ENCODE results near the gene ITGB2. TPM values are rescaled to one million over a fixed set of nuclear protein-coding genes. Genes with fewer than 3 reads are reported as not detected.

Gene ITGB2
- polyA plus RNA-seq, 4 donors, result 9.4 to 15.0 (median 12.1) TPM

DNA sequence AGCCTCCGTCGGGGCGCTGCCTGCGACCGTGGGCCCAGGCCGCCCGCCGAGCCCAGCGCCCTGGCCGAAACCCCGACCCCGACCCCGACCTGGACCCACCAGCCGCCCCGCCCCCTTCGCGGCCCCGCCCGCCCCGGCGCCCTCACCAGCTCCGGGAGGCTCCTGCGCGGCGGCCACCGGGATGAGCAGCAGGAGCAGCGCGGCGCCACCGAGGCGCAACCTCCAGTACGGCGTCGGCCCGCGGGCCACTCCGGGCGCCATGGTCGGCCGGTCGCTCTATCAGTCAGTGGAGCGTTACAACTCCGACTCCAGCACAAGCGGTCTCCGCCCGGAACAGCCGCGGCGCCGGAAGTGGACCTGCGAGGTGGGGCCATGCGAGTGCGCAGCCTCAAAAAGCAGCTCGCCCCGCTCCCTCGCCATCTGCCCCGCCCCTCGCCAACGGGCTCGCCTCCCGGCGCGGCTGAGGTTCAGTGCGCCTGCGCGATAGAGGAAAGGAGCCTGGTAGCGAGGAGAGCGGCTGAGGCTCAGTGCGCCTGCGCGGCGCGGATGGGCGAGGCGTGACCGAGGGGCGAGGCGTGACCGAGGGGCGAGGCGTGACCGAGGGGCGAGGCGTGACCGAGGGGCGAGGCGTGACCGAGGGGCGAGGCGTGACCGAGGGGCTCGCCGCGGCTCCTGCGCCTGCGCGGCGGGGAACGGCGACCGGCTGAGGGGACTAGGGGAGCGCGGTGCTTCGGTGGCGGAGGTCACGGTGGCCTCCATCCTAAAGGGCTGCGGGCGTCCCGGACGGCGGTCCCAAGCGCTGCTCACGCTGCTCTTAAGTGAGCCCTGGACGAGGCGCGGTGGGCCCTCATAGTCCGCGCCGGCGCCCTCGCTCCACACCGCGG lies 47.1 kb downstream of the ITGB2 start, which contains the start of gene PTTG1IP:
TSS of gene PTTG1IP (minus strand) at position 335 of the 884 bp plus-strand sequence. CDS start at position 261, 74 bp downstream.
- peak; percentile 97 to 99 (median 98) for DNase-seq (ENCODE audit: low read depth in 4 of 4, low spot score in 3 of 4)

DNA sequence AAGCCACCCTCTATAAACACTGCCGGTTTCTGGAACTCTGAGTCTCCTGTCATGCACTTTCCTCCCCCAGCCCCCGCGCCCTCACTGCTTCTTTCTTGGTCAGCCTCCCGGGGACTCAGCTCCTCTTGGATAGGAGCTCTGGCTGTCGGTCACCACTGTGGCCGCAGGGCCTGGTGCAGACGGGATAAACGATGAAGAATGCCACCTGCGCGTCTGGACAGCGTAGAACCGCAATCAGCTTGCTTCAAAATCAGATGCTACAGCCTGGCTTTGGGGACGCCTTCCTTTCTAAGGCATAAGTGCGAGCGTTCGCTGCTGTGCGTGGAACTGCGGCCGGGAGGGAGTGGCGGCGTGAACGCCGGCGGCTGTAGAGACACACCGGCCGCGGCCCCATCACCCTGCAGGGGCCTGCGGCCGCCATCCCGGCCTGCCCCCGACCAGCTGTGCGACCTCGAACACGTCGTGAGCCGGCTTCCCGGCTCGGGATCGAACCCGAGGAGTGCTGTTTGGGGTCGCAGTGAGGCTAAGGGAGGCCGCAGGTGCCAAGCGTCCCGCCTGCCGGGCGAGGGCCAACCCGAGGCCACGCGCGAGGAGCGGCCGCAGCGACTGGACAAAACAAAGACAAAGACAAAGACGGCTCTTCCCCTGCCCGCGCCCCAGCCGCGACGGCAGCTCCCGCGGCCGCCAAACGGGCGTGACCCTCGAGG lies 47.9 kb downstream of the ITGB2 start:
- DNase-seq (ENCODE audit: low read depth in 4 of 4, low spot score in 3 of 4), result no peak

DNA sequence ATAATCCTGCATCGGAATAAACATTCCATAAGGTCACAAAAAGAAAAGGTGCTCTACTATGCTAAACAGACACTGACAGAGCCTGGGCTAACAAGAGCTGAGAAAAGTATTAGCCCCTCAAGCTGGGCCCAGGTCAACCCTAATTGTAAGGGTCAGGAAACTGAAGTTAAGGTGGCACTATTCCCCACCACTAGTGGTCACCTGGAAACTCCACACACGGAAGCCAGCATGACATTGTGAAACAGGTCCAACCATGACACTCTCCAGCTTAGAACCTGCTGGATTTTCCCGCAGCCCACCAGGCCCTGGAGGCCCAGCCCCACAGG lies 48.4 kb downstream of the ITGB2 start:
- DNase-seq (ENCODE audit: low read depth in 4 of 4, low spot score in 3 of 4), result no peak

DNA sequence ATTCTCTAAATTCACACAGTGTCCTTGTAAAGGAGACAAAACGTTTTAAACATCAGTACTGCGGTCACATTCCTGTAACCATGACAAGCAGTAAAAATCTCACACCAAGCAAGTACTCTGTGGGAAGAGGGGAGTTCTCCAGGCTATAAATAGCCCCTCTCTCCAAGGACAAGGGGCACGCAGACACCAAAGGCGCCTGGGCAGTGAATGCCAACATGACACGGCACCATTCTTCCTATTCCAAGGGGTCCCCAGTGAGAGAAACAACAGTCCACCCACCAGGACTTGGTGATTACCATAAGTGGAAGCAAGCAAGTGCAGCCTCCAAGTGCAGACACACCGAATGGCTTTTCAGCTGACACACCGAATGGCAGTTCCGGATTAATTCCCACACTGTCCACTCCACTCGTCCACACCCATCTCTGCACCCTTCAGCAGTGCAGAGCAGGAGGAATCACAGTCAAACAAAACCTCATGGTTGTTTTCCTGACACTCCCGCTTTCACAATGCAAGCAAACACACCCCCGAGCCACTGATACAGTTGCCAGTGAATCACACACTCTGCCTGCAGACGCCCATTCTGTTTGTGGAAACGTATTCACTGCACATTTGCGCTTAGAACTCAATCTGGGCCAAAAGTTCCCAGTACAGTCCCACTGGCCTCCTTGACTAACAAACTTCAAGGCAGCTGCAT lies 49.0 kb downstream of the ITGB2 start:
- DNase-seq (ENCODE audit: low read depth in 4 of 4, low spot score in 3 of 4), result no peak

DNA sequence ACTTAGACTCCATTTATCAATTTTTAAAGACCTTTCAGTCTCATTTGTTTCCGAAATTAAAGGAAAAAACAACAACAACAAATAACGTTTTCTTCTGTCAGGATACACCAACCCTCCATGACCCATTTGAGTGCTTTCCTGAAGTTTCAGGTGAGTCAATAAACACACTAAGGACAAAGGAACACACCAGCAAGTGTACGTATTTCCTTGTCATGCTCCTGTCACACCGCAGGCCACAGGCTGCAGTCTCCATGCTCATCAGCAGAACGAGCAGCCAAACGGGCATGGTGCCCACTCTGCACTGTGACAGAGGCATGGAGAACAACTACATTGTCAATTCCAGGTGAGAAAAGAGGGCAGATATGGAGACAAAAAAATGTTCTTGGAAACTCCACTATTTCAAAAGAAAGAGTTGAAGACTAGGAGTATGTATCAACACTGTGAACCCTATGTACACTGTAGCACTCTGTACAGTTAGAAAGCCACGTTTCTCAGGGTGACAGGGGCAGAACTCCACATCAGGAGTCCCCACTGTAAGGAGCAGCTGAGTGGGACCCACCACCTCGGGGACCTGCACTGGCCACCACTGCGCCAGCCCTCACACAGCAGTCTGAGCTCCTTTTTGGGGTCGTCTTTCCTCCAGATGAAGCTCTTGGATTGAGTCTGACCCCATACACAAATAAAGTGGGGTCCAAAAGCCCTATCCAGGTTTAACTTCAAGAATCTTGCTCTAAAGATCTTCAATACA lies 49.8 kb downstream of the ITGB2 start:
- no peak for DNase-seq (ENCODE audit: low read depth in 4 of 4, low spot score in 3 of 4)

DNA sequence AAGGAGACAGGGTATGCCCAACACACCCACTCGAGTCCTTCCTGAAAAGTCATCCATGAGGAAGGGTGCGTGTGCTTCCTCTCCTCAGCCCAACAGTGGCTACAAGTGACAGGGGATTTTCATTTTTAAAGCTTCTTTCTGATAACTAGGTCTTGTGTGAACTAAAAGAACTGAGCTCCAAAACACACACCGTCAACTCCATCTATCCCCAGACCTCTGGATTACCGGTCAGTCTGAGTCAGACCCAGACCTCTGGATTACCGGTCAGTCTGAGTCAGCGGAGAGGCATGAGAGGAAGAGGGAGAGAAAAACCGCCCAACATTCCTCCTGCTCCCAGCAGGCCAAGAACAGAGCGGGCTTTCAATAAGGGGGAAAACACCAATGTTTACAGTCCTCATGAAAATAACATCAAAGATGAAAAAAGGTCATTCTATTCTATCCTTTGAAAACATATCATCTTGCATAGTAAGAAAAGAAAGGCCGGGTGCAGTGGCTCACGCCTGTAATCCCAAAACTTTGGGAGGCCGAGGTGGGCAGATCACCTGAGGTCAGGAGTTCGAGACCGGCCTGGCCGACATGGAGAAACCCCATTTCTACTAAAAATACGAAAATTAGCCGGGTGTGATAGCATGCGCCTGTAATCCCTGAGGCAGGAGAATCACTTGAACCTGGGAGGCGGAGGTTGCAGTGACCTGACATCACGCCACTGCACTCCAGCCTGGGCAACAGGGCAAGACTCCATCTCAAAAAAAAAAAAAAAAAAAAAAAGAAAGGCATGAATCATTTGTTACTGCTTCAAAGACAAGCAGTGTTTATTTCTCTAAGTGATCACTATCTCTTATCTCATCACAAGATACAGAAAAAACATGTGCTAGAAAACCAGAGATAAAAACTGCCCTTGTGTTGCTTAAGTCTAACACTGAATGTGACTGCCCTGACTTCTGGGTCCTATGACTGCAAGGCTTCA lies 50.6 kb downstream of the ITGB2 start:
- no peak for DNase-seq (ENCODE audit: low read depth in 4 of 4, low spot score in 3 of 4)

DNA sequence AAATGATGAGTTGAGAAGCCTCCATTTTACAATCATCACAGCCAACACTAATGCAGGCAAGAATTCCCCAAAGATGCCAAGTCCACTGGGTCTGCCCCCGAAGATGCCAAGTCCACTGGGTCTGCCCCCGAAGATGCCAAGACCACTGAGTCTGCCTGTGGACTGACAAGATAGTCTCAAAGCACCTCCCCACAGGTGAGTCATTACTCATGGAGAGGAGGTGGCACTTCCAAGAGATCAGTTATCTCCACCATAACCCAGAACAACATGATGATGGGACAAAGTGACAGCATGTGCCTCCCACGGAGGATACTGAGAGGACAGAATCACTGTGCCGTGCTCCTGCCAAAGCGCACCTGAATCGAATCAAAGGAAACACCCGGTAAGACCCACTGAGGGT lies 52.0 kb downstream of the ITGB2 start:
- no peak for DNase-seq (ENCODE audit: low read depth in 4 of 4, low spot score in 3 of 4)

DNA sequence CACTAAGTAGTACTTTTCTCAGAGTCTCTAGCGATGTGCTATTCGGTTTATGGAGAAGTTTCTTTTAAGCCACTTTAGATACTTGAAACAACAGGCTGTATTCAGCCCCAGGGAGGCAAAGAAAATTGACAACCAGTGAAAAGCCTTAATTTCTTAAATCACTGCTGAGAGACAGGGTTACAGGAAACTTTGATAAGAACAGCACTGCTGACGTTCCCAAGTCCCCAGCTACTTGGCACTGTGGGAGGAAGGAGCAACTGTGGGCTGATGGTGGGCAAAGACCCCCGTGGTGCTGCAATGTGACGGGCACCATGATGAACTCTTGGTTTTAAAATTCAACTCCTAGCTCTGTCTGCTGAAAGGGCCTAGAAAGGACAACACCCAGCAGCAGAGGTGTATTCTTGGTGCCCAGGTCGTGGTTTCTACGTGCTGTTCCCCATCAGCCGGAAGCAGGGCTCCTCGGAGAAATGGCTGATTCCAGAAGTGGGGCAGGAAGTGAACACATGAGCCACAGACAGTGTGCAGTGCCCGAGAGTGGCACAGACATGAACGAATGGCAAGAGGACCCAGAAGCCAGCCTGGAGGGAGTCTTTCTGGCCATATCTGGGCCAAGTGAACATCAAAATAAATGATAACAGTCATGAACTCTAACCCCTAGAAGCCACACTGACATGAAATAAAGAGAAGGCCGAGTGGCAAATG lies 52.5 kb downstream of the ITGB2 start:
- no peak for DNase-seq (ENCODE audit: low read depth in 4 of 4, low spot score in 3 of 4)

DNA sequence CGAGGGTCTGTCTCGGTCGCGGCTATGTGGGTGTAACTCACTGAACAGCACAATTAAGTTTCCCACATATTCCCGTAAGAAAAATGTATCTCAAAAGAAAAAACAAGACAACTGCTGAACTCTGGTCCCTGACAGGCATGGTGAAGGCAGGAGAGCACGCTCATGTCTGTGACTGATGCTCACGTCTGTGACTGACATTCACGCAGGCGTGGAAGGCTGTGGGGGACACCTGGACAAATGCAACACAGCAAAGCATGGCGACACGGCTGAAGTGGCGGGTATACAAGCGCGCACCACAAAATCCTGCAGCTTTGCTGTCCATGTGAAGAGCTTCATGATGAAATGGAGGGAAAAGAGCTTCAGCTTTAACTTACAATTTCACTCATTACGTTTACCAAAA lies 53.2 kb downstream of the ITGB2 start:
- no peak for DNase-seq (ENCODE audit: low read depth in 4 of 4, low spot score in 3 of 4)

DNA sequence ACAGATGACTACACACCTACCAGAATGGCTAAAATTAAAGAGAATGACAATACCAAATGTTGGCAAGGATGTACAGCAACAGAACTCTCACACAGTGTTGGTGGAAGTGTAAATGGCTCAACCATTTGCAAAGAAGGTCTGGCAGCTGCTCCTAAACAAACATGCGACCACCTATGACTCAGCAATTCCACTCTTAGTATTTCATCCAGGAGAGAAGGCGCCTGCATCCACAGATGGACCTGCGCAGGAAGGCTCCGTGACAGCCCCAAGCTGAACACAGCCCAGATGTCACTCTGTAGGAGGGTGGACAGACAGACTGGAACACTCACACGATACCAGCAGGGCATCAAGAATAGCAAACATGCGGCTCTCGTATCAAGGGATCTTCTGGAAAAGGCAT lies 53.9 kb downstream of the ITGB2 start:
- DNase-seq (ENCODE audit: low read depth in 4 of 4, low spot score in 3 of 4), result no peak

DNA sequence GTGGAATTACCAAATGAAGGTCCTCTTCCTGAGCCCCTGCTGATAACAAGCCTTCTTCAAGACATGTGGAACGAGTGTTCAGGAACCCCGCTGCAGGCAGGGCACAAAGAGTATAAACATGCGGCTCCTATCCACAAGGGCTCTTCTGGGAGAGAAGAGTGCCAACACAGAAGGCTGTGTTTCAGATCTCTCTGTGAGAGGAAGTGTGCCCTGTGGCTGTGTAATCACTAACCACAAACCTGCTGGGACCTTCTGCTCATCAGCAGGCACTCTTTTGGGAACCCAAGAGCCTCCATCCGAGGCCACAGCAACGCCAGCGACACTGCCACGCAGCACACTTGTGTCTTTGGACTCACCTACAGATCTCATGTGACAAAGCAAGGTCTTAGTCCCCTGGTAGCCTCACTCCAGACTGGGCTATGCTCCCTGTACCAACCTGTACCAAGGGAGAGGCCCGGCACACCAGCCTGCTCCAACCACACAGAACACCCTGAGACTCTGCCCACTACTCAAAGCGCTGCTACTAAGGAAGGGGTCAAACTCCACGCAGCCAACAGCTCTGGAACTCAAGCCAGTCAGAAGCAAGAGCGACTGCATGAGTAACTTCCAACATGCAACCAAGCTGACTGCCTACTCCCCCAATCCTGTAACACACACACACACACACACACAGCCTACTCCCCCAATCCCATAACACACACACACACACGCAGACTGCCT lies 55.0 kb downstream of the ITGB2 start:
- no peak for DNase-seq (ENCODE audit: low read depth in 4 of 4, low spot score in 3 of 4)

DNA sequence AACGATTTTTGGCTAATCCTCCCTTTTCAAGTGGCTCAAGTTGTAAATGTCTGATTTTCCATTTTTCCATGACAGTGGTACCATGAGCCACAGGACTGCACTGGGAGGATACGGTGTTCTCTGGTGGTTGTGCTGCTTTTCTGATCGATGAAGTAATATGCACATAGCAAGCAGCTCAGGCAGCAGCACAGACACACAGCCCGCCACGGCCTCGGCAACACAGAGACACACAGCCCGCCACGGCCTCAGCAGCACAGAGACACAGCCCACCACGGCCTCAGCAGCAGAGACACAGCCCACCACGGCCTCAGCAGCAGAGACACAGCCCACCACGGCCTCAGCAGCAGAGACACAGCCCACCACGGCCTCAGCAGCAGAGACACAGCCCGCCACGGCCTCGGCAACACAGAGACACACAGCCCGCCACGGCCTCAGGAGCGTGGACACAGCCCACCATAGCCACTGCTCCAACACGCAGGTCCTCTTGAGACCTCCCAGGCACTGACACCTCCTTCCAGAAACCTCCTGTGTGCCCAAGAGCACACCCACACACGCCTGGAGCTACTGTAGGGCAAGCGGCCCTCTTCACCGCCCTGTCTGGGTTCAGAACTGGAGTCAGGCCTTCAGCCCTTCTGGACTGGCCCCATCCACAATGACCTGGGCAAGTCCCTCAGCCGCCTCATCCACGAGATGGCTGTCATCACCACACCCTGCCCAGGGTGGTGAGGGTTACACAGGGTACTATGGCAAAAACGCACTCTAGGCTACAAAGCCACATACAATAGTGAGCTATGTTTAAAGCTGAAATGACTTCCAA lies 57.6 kb downstream of the ITGB2 start:
- no peak for DNase-seq (ENCODE audit: low read depth in 4 of 4, low spot score in 3 of 4)

DNA sequence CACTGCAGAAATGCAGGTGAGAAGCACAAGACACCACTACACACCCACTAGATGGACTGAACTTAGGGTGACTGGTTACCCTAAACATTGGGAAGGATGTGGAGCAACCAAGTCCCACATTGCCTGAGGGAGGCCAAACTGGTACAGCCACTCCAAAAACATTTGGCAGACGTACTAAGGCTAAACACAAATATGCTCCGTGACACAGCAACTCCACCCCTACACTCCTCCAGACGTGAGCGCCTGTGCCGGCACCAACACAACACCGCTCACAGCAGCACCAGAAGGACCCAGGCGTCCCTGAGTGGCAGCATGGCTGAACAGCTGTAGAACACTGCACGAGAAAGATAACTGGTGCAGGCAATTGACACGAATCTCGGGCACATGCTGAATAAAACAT lies 61.9 kb downstream of the ITGB2 start:
- no peak for DNase-seq (ENCODE audit: low read depth in 4 of 4, low spot score in 3 of 4)

DNA sequence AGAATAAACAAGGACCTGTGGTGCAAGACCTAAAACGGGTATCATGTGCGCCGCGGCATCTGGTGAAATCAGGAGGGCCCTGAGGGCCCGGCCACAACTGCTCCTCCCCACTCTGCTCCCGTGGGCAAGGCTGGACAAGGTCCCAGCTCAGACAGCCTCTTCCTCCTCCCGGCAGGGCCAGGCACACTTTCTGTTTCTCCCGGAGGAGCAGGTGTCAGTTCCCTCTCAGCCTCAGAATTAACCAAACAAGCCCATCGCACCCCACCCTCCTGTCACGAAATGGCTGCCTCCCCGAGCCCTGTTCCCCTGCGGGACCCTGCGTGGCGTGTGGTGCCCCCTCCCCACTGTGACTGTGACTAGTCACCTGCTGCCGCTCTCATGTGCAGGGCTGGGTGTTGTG lies 62.4 kb downstream of the ITGB2 start:
- no peak for DNase-seq (ENCODE audit: low read depth in 4 of 4, low spot score in 3 of 4)

DNA sequence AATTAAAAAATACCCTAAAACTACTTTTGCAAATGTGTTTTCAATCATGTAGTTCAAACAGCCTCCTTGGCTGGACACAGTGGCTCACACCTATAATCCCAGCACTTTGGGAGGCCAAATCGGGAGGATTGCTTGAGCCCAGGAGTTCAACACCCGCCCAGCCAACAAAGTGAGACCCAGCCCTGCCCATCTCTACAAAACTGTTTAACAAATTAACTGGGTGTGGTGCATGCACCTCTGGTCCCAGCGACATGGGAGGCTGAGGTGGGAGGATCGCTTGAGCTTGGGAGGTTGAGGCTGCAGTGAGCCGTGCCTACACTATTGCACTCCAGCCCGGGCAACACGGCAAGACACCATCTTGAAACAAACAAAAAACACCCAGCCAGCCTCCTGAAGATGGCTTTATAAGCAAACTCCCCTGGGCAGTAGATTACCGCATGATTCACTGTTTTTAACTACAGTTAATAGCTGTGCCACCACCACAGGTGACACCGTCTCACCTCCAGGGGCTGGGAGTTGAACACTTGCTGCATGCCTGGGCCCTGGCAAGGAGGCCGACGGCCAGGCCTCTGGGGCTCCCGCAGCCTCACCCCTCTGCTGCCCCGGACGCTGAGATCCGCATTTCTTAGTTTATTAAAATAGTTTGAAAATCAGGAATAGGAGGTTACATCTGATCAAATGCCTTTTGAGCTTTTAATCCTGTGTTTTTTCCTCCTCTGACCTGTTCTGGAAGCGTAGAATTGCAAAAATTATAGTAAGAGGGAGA lies 63.4 kb downstream of the ITGB2 start:
- no peak for DNase-seq (ENCODE audit: low read depth in 4 of 4, low spot score in 3 of 4)

DNA sequence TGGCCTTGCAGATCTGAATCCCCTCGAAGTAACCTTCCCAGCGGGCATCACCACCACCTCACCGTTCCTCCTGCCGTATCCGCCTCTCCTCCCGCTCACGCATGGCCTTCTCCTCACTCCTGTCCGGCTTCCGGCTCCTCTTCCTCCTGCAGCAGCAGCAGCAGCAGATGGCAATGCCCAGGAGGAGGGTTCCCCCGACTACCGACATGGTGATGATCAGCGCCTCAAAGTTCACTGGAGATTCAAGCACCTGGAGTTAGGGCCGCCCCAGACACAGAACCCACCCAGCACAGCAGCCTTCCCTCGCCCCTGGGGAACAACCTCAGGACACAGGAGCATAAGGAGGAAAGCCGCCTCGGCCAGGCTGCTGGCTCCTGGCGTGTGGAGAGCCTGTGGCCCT lies 64.6 kb downstream of the ITGB2 start:
- no peak for DNase-seq (ENCODE audit: low read depth in 4 of 4, low spot score in 3 of 4)

DNA sequence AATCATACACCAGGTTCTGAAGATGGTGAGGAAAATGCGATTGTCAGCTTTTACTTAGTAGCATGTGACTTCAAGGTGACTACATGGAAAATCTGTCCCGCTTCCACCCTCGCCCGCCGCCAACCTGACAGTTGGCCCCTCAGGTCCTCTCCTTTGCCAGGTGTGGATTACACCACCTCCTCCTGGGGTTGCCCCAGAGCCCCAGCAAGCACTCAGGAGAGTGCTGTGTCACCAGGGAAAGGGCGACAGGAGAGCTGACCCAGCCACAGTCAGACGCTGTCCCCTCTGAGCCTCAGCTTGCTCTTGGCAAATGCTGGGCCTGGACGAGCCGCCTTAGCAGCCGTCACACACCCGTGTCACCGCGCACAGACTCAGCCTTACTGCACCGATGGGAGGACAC lies 65.1 kb downstream of the ITGB2 start:
- no peak for DNase-seq (ENCODE audit: low read depth in 4 of 4, low spot score in 3 of 4)

Measured in right renal pelvis (tissue), 4 donors.